Midbrain (tissue), 1 donor: ENCODE results near the gene SAPCD2.
"Not testable (repeated sequence)": the region's sequence is repeated elsewhere in the genome, so short reads cannot be mapped to it uniquely, and the experiment has no call there.

Experiments
- DNase-seq: peaks from one replicate; lab custom pipeline; 2025; lab: John Stamatoyannopoulos, UW

SAPCD2 gene

DNA sequence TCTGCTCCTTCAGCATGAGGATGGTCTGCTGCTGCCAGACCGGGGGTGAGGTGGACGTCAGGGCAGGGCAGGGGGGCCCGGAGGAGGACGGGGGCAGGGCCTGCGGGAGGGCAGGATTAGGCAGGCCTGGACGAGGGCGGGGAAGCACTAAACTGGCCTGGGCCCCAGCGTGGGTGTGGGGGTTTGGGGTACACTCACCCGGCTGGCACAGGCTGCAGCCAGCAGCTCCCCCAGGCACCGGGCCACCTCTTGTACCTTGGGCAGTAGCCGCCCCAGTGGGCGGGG, 5.5 kb downstream of the SAPCD2 start:
- no peak for DNase-seq

DNA sequence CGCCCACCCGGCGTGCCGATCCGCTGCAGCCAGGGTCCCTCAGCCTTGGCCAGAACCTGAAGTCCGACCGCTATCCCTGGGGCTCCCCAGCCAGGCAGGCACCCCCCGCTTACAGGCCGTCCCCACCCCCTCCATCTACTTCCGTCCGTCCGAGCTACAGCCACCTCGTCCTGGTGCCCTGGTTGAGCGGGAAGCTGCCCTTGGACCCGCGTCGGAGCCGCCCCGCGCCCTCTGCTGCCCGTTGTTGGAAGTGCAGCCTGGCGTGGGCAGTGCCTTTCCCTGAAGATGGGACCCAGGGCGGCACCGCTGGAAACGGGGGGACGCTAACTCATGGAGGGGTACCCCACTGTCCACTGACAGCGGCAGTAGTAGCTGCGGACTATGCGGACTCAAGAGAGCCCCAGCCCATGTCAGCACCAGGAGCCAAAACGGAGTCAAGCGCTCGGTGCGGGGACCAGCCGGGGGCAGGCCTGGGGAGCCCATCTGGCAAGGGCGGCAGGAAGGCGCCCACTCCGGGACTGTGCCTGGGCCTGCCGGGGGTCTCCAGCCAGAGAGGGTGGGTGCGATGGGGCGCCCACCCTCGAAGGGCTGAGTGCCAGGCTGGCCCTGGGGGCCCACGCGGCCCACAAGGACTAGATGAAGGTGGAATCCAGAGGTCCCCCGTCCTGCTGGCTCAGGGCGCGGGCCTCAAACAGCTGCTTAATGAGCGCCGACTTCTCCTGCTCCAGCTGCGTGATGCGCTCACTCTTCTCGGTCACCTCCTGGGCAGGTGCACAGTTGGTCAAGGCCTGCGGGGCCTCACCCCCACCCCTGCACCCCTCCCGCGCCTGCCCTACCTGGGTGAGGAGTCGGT, 6.1 kb downstream of the SAPCD2 start:
- peak; percentile 56 for DNase-seq

- DNase-seq, result no peak
Measured at GRCh38 chr9:137063311-137064026, 6.9 kb downstream of the SAPCD2 start.

GRCh38 chr9:137062798-137063197, 7.6 kb downstream of the SAPCD2 start:
- DNase-seq, result not testable (repeated sequence)

- DNase-seq, result no peak
Measured at GRCh38 chr9:137062384-137062783, 8.0 kb downstream of the SAPCD2 start.

- DNase-seq, result no peak
Measured at GRCh38 chr9:137058521-137059234, 11.7 kb downstream of the SAPCD2 start.

DNA sequence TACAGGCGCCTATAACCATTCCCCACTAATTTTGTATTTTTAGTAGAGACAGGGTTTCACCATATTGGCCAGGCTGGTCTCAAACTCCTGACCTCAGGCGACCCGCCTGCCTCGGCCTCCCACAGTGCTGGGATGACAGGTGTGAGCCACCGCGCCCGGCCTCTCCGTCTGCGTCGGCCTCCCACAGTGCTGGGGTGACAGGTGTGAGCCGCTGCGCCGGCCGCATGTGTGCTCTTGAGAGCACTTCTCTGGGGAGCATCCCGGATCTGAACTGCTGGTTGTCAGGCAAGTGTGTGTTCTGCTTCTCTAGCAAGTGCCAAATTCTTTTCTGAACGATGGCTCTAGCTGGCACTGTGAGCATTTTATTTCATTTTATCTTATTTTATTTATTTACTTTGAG, 12.8 kb downstream of the SAPCD2 start:
- DNase-seq, result no peak

GRCh38 chr9:137056739-137057415, 13.5 kb downstream of the SAPCD2 start:
- DNase-seq, result no peak

- DNase-seq, result peak; percentile 96
Measured at GRCh38 chr9:137055385-137056364, 14.7 kb downstream of the SAPCD2 start.

GRCh38 chr9:137054932-137055384, 15.4 kb downstream of the SAPCD2 start:
- DNase-seq, result peak; percentile 80

GRCh38 chr9:137053944-137054931, 16.1 kb downstream of the SAPCD2 start, which contains the start of gene ENTPD2:
Gene ENTPD2 (minus strand): TSS chr9:137054061. CDS start chr9:137053997, 64 bp downstream.
- DNase-seq, result no peak

GRCh38 chr9:137052998-137053943, 17.1 kb downstream of the SAPCD2 start:
- DNase-seq, result no peak

- no peak for DNase-seq
Measured at GRCh38 chr9:137052293-137052692, 18.1 kb downstream of the SAPCD2 start.

DNA sequence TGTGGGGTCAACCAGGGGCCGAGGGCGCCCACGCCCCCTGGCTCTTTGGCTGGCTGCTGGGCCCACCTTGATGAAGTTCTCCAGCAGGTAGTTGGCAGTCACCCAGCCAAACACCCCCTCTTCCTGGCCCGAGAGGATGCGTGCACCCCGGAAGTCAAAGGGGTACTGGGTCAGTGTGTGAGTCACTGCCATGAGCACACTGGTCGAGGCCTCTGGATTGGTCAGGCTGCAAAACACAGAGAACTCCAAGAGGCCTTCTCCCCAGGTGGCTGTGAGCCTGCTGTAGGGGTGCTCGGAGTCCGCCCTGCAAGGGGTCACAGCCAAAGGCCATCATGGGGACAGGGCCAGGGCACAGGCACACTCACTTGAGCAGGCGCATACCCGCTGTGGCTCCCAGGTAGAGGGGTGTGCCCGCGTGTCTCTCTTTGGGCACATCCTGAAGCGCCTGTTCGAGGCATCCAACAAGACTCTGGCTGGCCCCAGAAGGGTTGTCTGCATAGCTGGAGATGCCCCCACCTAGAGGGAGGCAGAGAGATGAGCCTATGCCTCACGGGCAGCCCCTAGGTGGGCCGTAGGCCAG, 19.1 kb downstream of the SAPCD2 start:
- no peak for DNase-seq

- DNase-seq, result no peak
Measured at GRCh38 chr9:137050570-137050969, 19.8 kb downstream of the SAPCD2 start.

- DNase-seq, result peak; percentile 59
Measured at GRCh38 chr9:137049544-137050449, 20.6 kb downstream of the SAPCD2 start.
